Measurements from ENCODE around the gene RASAL2.

DNA sequence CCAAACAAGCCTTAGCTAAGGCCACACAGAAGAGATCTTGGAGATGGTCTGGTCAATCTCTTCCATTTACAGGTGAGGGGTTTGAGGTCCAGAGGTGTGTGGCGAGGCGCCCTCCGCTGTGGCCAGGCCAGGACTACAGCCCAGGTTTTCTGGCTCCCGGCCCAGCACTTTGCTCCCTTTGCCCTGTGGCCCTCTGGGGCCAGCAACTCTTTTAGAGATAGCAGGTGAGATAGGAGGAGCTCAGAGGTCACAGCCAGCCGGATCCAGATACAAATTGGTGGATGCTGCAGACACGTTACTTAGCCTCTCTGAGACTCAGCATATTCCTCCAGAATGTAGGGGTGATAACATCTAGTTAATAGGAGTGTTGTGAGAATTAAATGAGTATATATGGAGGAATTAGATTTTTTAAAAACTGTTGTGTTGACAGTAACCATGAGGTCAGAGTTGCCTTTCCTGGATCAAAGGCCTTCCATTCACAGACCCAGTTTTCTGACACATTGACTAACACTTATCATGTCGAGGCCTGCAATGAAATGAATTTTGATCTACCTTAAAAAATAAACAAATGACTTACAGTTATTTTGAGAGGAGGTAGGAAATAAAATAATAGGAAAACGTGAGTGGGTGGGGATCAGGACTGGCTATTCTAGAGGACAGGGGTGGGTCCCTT, 435.6 kb downstream of the RASAL2 start:
- TF ChIP-seq POLR2A (IDR thresholded peaks at IDR 0.05; ENCODE audit: low read depth, low read length) (no peak), TAF1 (IDR thresholded peaks at IDR 0.05; ENCODE audit: low read depth, low read length) (no peak), POLR2AphosphoS5 (IDR thresholded peaks at IDR 0.05; ENCODE audit: low read depth, low read length) (no peak), POU2F2 (IDR thresholded peaks at IDR 0.05; ENCODE audit: low read depth, low read length) (no peak)

Measured in GM12891 (cell line).